Adrenal gland (tissue), 12 donors: ENCODE results near the gene FNDC1. TPM values are rescaled to one million over a fixed set of nuclear protein-coding genes. Genes with fewer than 3 reads are reported as not detected.

Experiments used
- DNase-seq, 7 donors: peaks; one replicate each; pipeline ENCODE4 v3.0.0-alpha.2; 2019 to 2020
- H3K27ac ChIP-seq, 5 donors: fragments of 200-600 bp; sonication (generic) in 4 of 5; 1 replicate in 3 of 5; 2 replicates in 2 of 5; pipeline versions ENCODE4 v1.5.1 to v1.8.0; 2016 to 2020; ENCODE audit warnings: mild to moderate bottlenecking in 1 of 5
- H3K27me3 ChIP-seq: fragments of 200-600 bp; 2 replicates; pipeline ENCODE4 v1.8.0; 2021
- H3K36me3 ChIP-seq, 2 donors: fragments of 200-600 bp; replicated peaks in 1 of 2; 1 replicate in 1 of 2; 2 replicates in 1 of 2; pipeline versions ENCODE4 v1.5.1 to v1.8.0; 2018 to 2022
- H3K4me1 ChIP-seq, 2 donors: fragments of 200-600 bp; replicated peaks in 1 of 2; 1 replicate in 1 of 2; 2 replicates in 1 of 2; pipeline versions ENCODE4 v1.5.1 to v1.8.0; 2018 to 2021
- H3K4me3 ChIP-seq, 4 donors: fragments of 200-600 bp; sonication (generic) in 3 of 4; one replicate each; pipeline ENCODE4 v1.5.1; 2016 to 2018
- H3K9me3 ChIP-seq, 3 donors: fragments of 200-600 bp; sonication (generic) in 1 of 3; replicated peaks in 1 of 3; 1 replicate in 2 of 3; 2 replicates in 1 of 3; pipeline versions ENCODE4 v1.5.1 to v1.8.0; 2016 to 2021
- POLR2A ChIP-seq, 2 donors: fragments of 450-650 bp; IDR thresholded peaks; one replicate each; pipeline ENCODE4 v1.6.1; 2017; ENCODE audit warnings: antibody characterized with exemption in 2 of 2, mild to moderate bottlenecking in 2 of 2, moderate library complexity in 1 of 2
- WGBS, 4 donors: extraction: QIAGEN DNeasy Blood & Tissue Kit in 2 of 4; methylation state at CpG; one replicate each; pipeline versions ENCODE4 v1.1.5 to v1.1.7; 2013 to 2017; 5-methylcytosine and 5-hydroxymethylcytosine counted together
- intact Hi-C, 2 donors: fragments of 100-400 bp; cut with DNase I; formaldehyde crosslinking; loops; one replicate each; pipeline versions ENCODE4 v1.14.1 to v1.15.0; 2022 to 2023
- polyA plus RNA-seq, 3 donors: library from polyadenylated mRNA; stranded (reverse); fragments of 200-250 nt in 2 of 3; fragments of 350-450 nt in 1 of 3; fragmentation: Illumina TruSeq in 1 of 3; extraction: RNeasy Lipid Tissue Mini Kit (QIAGEN cat#74804) in 1 of 3; gene quantifications; one replicate each; pipeline ENCODE4 v1.2.3, GENCODE V29; 2013 to 2014
- total RNA-seq, 9 donors: library from RNA; depleted of rRNA in 4 of 9; stranded (reverse); fragments of >200 nt in 4 of 9; fragments of 120-200 nt in 1 of 9; fragmentation: NEBNext Ultra II Directional in 1 of 9; extraction: Animal tissue kit (Norgen Biotek cat#: 25700) in 1 of 9; gene quantifications; one replicate each; pipeline versions ENCODE4 v1.1.0 to v1.2.4, GENCODE V29; 2013 to 2023
- TF ChIP-seq, protein P1 (sequence below), 6 experiments: fragments of 450-650 bp in 4 of 6; fragments of 200-600 bp in 2 of 6; sonication (generic) in 1 of 6; IDR thresholded peaks; 1 replicate in 5 of 6; 2 replicates in 1 of 6; pipeline versions ENCODE4 v1.5.1 to v1.8.0; 2016 to 2021; ENCODE audit warnings: antibody characterized with exemption in 6 of 6, mild to moderate bottlenecking in 2 of 6, moderate library complexity in 1 of 6
- donor health status: healthy with polysubstance abuse.
- donor health status: Bipolar disorder and iron deficiency.
- donor health status: DM: yes; HTN: yes; CAD: no.
- donor health status: DM: no; HTN: no; CAD: no.
- donor health status: DM: no; HTN: no; CAD: no.
- donor health status: DM: yes; HTN: yes; CAD: no.

FNDC1 gene
- total and polyA plus RNA-seq, 12 donors: 0.10 to 2.6 (median 0.83) TPM

GRCh38 chr6:159125014-159125609, 44.1 kb upstream of the FNDC1 start:
- 79 to 89% (median 84%) methylated on average over 5 of the region's 5 CpGs for WGBS, 4 donors

GRCh38 chr6:159125951-159126352, 43.2 kb upstream of the FNDC1 start:
- Histone ChIP-seq H3K4me3 (no peak overlapping the region), H3K27me3 (no peaks in the 10 kb centered on the region), H3K36me3 (no peaks in the 10 kb centered on the region), H3K4me1 (peaks cover 13 to 19% of the 10 kb centered on the region in 2 donors), H3K27ac (peak overlapping the region; percentile 87 to 93 (median 88)), H3K9me3 (no peaks in the 10 kb centered on the region)
- intact Hi-C loops: no loop called here
- DNase-seq: peak; percentile 56 to 88 (median 79)
- no peak for TF ChIP-seq POLR2A (IDR thresholded peaks at IDR 0.05)
- WGBS, 4 donors: 20 to 54% (median 46%) methylated on average over 4 to 5 of the region's 5 CpGs

More at GRCh38 chr6:159125014-159125609, 44.1 kb upstream of the FNDC1 start:
- H3K4me1 ChIP-seq: peaks cover 13 to 19% of the 10 kb centered on the region in 2 donors
- no peaks in the 10 kb centered on the region for H3K27me3 ChIP-seq
- no peaks in the 10 kb centered on the region for H3K9me3 ChIP-seq
- no peaks in the 10 kb centered on the region for H3K36me3 ChIP-seq
- intact Hi-C loops: no loop called here
- no peak overlapping the region for H3K4me3 ChIP-seq
- peak in 1 of 7 donors; percentile 13 for DNase-seq
- TF ChIP-seq, protein P1, sequence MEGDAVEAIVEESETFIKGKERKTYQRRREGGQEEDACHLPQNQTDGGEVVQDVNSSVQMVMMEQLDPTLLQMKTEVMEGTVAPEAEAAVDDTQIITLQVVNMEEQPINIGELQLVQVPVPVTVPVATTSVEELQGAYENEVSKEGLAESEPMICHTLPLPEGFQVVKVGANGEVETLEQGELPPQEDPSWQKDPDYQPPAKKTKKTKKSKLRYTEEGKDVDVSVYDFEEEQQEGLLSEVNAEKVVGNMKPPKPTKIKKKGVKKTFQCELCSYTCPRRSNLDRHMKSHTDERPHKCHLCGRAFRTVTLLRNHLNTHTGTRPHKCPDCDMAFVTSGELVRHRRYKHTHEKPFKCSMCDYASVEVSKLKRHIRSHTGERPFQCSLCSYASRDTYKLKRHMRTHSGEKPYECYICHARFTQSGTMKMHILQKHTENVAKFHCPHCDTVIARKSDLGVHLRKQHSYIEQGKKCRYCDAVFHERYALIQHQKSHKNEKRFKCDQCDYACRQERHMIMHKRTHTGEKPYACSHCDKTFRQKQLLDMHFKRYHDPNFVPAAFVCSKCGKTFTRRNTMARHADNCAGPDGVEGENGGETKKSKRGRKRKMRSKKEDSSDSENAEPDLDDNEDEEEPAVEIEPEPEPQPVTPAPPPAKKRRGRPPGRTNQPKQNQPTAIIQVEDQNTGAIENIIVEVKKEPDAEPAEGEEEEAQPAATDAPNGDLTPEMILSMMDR (IDR thresholded peaks at IDR 0.05): peak in 2 of 6 experiments; percentile 10 to 12
- no peak for TF ChIP-seq POLR2A (IDR thresholded peaks at IDR 0.05)
- H3K27ac ChIP-seq: peak overlapping the region in 2 of 5 donors; percentile 88 to 93

DNA sequence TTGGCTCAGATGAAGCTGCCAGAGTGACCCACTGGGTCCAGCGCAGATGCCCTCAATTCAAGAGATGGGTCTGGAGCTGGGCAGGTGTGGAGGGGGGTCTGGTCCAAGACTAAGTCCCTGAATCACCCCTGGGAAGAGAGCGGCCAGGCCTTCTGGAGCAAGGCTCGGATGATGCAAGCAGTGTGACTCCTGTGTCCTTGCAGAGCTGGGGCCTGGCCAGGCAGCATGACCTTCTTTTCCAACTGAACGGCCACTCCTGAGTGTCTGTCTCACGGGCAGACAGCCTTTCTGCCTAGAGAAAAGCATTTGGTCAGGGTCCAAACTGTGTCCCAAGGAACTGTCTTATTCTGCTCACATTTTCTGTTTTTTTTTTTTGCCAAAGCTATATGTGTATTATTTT, 42.6 kb upstream of the FNDC1 start:
- WGBS, 4 donors: 21 to 40% (median 34%) methylated on average over 4 to 5 of the region's 5 CpGs
- intact Hi-C loops: no loop called here
- DNase-seq: peak; percentile 88 to 97 (median 96)

DNA sequence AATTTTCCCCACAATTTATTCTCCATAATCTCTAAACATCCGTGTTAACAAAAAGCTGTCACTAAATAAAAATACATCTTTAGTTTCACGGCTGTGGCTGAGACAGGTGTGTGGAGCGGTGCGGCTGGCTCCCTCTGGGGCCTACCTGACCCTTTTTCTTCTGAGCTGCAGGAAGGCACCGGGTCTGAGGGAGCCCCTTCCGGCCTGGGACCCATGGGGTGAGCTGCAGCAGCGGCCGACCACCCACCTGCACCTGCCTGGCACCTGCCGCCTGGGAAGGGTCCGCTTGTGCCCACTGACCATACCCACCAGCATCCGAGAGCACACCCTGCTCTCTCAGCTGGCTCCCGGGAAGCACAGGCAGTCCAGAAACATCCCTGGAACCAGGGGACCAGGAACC, 41.5 kb upstream of the FNDC1 start:
- Histone ChIP-seq H3K36me3 (no peaks in the 10 kb centered on the region), H3K27ac (no peak overlapping the region), H3K27me3 (no peaks in the 10 kb centered on the region), H3K9me3 (no peaks in the 10 kb centered on the region), H3K4me3 (no peak overlapping the region), H3K4me1 (peaks cover 13 to 15% of the 10 kb centered on the region in 2 donors)
- TF ChIP-seq, protein P1 (IDR thresholded peaks at IDR 0.05): no peak
- no peak for TF ChIP-seq POLR2A (IDR thresholded peaks at IDR 0.05)
- intact Hi-C loops: no loop called here
- peak in 1 of 7 donors; percentile 42 for DNase-seq
- 93 to 97% (median 95%) methylated on average over 9 to 12 of the region's 12 CpGs for WGBS, 4 donors

More for the DNA sequence above, 42.6 kb upstream of the FNDC1 start:
- Histone ChIP-seq H3K27me3 (no peaks in the 10 kb centered on the region), H3K4me3 (no peak overlapping the region), H3K36me3 (no peaks in the 10 kb centered on the region), H3K4me1 (peaks cover 13 to 19% of the 10 kb centered on the region in 2 donors), H3K9me3 (no peaks in the 10 kb centered on the region), H3K27ac (peak overlapping the region; percentile 87 to 93 (median 88))
- TF ChIP-seq, protein P1 (IDR thresholded peaks at IDR 0.05): no peak
- peak in 1 of 2 donors; percentile 45 for TF ChIP-seq POLR2A (IDR thresholded peaks at IDR 0.05)

DNA sequence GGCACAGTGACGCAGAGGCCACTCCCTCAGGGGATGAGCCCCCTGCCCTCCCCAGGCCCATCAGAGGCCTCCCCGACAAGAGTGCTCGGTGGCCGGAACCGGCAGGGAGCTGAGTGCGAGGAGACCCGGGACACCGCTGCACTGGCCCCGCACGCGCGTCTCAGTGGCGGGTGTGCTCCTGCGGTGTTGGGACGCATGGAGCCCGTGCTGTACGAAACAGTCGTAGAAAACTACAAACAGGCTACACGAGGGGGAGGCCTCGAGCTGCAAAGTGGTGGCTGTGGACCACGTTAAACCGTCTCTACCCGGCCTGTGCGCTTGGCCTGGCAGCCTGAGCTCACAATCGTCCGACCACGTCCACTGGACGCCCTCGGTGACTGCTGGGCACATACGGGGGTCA, 40.2 kb upstream of the FNDC1 start:
- Histone ChIP-seq H3K36me3 (no peaks in the 10 kb centered on the region), H3K4me3 (no peak overlapping the region), H3K9me3 (no peaks in the 10 kb centered on the region), H3K27me3 (no peaks in the 10 kb centered on the region), H3K27ac (no peak overlapping the region), H3K4me1 (peaks cover 13 to 15% of the 10 kb centered on the region in 2 donors)
- TF ChIP-seq POLR2A (IDR thresholded peaks at IDR 0.05): no peak
- TF ChIP-seq, protein P1 (IDR thresholded peaks at IDR 0.05): no peak
- 93 to 96% (median 94%) methylated on average over 11 to 30 of the region's 30 CpGs for WGBS, 4 donors
- intact Hi-C loops: no loop called here
- DNase-seq: no peak
